Activated CD4-positive, alpha-beta T cell treated with anti-CD3 and anti-CD28 coated beads, Interleukin-2, amount 10 ng/mL, durations not matched to agents 24 days and 14 days (primary cell): ENCODE results near the gene LDB2. TPM values are rescaled to one million over a fixed set of nuclear protein-coding genes. Genes with fewer than 3 reads are reported as not detected.
A peak's percentile ranks its signal among the peaks of the same experiment; 100 is the strongest.

Experiments used
- DNase-seq: peaks from one replicate; pipeline ENCODE4 v3.0.0; 2022
- H3K27ac Mint-ChIP-seq: one replicate; pipeline ENCODE4 v1.8.0; 2022; ENCODE audit warnings: mild to moderate bottlenecking, mixed read lengths
- H3K27me3 Mint-ChIP-seq: one replicate; pipeline ENCODE4 v1.8.0; 2022; ENCODE audit warnings: mixed read lengths
- H3K36me3 Mint-ChIP-seq: one replicate; pipeline ENCODE4 v1.8.0; 2022; ENCODE audit warnings: low read depth, mild to moderate bottlenecking, mixed read lengths
- H3K4me1 Mint-ChIP-seq: one replicate; pipeline ENCODE4 v1.8.0; 2021; ENCODE audit warnings: mixed read lengths
- H3K4me3 Mint-ChIP-seq: one replicate; pipeline ENCODE4 v1.8.0; 2022; ENCODE audit warnings: mild to moderate bottlenecking, moderate library complexity, mixed read lengths
- H3K9me3 Mint-ChIP-seq: one replicate; pipeline ENCODE4 v1.8.0; 2021; ENCODE audit warnings: mixed read lengths
- intact Hi-C: fragments of 100-400 bp; cut with micrococcal nuclease; formaldehyde crosslinking; loops from one replicate; pipeline ENCODE4 v1.15.1; 2023
- total RNA-seq: library from RNA; stranded (reverse); gene quantifications from 2 replicates; pipeline ENCODE4 v1.2.3, GENCODE V29; 2022

Gene LDB2
- total RNA-seq, 1 donor from 2014 or later, result not detected

DNA sequence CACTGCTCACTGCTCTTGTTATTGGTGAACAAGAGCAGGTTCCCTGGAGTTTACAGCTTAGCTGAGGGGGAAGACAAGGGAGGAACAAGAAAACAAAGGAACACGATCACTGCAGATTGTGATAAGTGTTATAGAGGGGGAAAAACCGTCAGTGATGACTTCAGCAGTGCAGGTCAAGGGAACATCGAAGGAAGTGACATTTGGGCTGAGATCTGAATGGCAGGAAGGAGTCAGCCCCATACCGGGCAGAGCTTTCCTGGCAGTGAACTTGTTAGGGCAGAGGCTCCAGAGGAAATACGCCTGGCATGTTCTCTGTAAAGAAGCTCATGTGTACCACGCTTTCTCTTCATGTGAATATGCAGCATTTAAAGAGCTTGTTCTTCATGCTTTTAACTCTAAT, 78.1 kb downstream of the LDB2 start:
- DNase-seq, result no peak
- H3K27me3 Mint-ChIP-seq, result no peaks in the 10 kb centered on the region

DNA sequence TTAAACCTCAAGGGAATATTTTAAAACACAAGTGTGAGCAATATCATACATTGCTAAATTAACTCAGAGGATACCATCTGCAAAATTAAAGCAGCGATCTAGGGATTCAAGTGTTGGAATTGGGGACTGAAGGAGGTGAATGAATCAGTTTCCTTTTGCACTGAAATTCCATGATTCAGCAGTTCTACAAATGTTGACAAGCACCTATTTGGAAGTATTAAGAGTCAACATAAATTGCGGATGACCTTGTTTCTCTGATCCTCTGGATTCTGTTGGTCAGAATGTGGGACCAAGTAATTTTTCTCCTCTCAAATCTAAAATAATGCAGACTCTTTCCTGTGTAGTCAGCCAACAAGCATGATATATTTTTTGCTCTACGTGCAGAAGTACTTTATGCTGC, 78.8 kb downstream of the LDB2 start:
- Mint-ChIP-seq H3K27me3 (no peaks in the 10 kb centered on the region), H3K27ac (no peak overlapping the region), H3K9me3 (no peaks in the 10 kb centered on the region), H3K36me3 (no peaks in the 10 kb centered on the region), H3K4me1 (no peaks in the 10 kb centered on the region), H3K4me3 (no peak overlapping the region)
- no peak for DNase-seq
- intact Hi-C loops, result no loop called here

More for the DNA sequence above, 78.1 kb downstream of the LDB2 start:
- Mint-ChIP-seq H3K36me3 (no peaks in the 10 kb centered on the region), H3K4me3 (no peak overlapping the region), H3K9me3 (no peaks in the 10 kb centered on the region), H3K4me1 (no peaks in the 10 kb centered on the region), H3K27ac (no peak overlapping the region)
- intact Hi-C loops, result no loop called here

DNA sequence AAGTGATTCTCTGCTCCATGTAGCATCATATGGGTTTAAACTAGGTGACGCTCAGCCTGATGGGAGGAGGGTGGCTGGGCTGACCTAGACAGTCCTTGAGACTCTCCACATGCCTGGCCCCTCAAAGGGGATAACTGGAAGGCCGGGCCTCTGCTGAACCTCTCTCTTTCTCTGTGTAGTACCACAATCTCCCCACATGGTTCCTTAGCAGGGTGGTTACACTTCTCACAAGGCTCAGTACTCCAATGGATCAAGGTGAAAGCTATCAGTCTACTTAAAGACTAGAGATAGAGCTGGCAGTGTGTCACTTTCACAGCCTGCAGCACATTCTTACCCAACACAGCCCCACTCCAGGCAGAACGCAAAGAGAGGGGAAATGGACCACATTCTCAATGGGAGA, 80.4 kb downstream of the LDB2 start:
- Mint-ChIP-seq H3K36me3 (no peaks in the 10 kb centered on the region), H3K4me3 (no peak overlapping the region), H3K9me3 (no peaks in the 10 kb centered on the region), H3K27ac (no peak overlapping the region), H3K27me3 (no peaks in the 10 kb centered on the region), H3K4me1 (no peaks in the 10 kb centered on the region)
- intact Hi-C loops, result no loop called here
- DNase-seq, result no peak

DNA sequence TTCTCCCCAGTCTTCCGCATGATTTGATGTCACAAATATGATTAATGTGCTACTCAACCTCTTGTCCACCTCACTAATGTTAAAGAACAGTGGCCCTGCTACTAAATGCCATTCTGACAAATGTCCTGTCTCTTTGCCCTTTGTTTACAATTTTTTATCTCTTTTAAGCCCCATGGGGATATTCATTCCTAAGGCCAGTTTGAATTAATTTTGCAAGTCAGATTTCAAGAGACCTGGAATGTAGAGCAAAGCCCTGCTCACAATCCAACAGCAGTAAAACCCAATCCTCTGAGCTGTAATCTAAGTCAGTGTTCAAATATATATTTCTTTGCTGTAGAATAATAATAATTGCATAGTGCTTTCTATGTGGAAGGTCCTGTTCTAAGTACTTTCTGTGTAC, 81.2 kb downstream of the LDB2 start:
- no peak overlapping the region for H3K4me3 Mint-ChIP-seq
- no peak for DNase-seq
- H3K27me3 Mint-ChIP-seq, result no peaks in the 10 kb centered on the region
- H3K27ac Mint-ChIP-seq, result no peak overlapping the region
- H3K36me3 Mint-ChIP-seq, result no peaks in the 10 kb centered on the region
- no peaks in the 10 kb centered on the region for H3K4me1 Mint-ChIP-seq
- intact Hi-C loops, result no loop called here
- H3K9me3 Mint-ChIP-seq, result no peaks in the 10 kb centered on the region

- Mint-ChIP-seq H3K9me3 (peaks cover 4% of the 10 kb centered on the region), H3K27ac (no peak overlapping the region), H3K27me3 (peaks cover 2% of the 10 kb centered on the region), H3K4me1 (no peaks in the 10 kb centered on the region), H3K4me3 (no peak overlapping the region), H3K36me3 (no peaks in the 10 kb centered on the region)
- DNase-seq, result no peak
- intact Hi-C loops, result no loop called here
Measured at GRCh38 chr4:16814361-16814760, 84.1 kb downstream of the LDB2 start.

DNA sequence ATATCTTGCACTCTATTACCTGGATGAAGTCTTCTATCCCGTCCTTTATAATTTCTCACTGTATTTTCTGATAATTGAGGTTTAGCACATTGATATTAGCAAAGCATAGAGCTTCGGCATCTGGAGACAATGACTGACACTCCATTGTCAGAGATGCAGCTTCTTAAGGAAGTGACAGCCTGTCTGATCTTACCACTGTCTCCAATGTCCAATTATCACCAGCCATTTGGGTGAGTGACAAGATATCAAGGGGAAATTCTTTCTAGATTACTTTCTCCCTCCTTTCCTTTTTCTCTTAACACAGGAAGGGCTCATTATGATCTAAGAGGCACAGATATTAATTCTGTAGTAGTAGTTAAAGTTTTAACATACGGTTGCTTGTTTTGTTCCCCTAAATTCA, 86.4 kb downstream of the LDB2 start:
- peaks cover 4% of the 10 kb centered on the region for H3K9me3 Mint-ChIP-seq
- no peak for DNase-seq
- H3K27ac Mint-ChIP-seq, result no peak overlapping the region
- H3K4me1 Mint-ChIP-seq, result no peaks in the 10 kb centered on the region
- H3K36me3 Mint-ChIP-seq, result no peaks in the 10 kb centered on the region
- H3K27me3 Mint-ChIP-seq, result peaks cover 2% of the 10 kb centered on the region
- intact Hi-C loops, result no loop called here
- no peak overlapping the region for H3K4me3 Mint-ChIP-seq

DNA sequence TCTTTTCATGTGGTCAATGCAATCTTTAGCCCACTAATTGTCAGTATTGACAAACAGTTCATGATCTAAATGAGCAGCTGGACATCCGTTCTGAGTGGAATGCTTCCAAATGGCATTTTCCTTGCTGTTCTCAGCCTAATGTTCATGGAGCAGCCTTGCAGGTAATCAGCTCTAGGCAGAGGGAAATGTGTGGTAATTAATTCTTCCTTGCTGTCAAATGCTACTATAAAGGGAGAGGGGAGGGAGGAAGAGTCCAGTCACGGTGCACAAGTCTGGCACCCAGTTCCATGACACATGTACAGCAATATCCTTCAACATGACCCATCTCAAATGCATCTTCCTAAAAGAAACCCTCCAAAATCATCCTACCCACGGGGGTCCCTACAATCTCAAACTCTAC, 88.5 kb downstream of the LDB2 start:
- Mint-ChIP-seq H3K4me3 (no peak overlapping the region), H3K27ac (no peak overlapping the region), H3K9me3 (peaks cover 4% of the 10 kb centered on the region), H3K27me3 (peaks cover 2% of the 10 kb centered on the region), H3K4me1 (no peaks in the 10 kb centered on the region), H3K36me3 (no peaks in the 10 kb centered on the region)
- intact Hi-C loops, result no loop called here
- DNase-seq, result no peak

GRCh38 chr4:16809064-16809463, 89.4 kb downstream of the LDB2 start:
- intact Hi-C loops, result no loop called here
- H3K9me3 Mint-ChIP-seq, result peaks cover 4% of the 10 kb centered on the region
- H3K4me1 Mint-ChIP-seq, result no peaks in the 10 kb centered on the region
- H3K27me3 Mint-ChIP-seq, result peaks cover 2% of the 10 kb centered on the region
- H3K4me3 Mint-ChIP-seq, result no peak overlapping the region
- no peak overlapping the region for H3K27ac Mint-ChIP-seq
- no peaks in the 10 kb centered on the region for H3K36me3 Mint-ChIP-seq
- DNase-seq, result no peak

DNA sequence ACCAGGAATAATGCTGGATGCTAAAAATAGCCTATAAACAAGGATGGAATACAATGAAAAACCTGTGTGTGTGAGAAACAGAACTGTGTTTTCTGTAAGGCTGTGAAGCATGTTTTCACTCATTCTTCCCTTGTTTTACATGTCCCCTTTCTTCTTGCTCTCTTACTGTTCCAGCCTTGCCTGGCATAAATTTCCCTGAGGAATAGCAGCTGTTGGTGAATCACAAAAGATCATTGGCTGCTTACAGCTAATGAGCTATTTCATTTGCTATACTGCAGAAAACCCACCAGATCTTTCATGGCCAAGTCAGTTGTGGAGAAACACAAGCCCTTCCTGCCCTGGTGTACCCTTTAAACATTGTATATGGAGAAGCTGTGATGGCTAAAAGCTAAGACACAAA, 91.1 kb downstream of the LDB2 start:
- intact Hi-C loops, result no loop called here
- Mint-ChIP-seq H3K4me1 (no peaks in the 10 kb centered on the region), H3K27ac (no peak overlapping the region), H3K27me3 (peaks cover 2% of the 10 kb centered on the region), H3K9me3 (peaks cover 4% of the 10 kb centered on the region), H3K36me3 (no peaks in the 10 kb centered on the region), H3K4me3 (no peak overlapping the region)
- no peak for DNase-seq

- peaks cover 2% of the 10 kb centered on the region for H3K9me3 Mint-ChIP-seq
- no peaks in the 10 kb centered on the region for H3K36me3 Mint-ChIP-seq
- DNase-seq, result no peak
- no peak overlapping the region for H3K27ac Mint-ChIP-seq
- H3K27me3 Mint-ChIP-seq, result peaks cover 2% of the 10 kb centered on the region
- H3K4me1 Mint-ChIP-seq, result no peaks in the 10 kb centered on the region
- intact Hi-C loops, result no loop called here
- no peak overlapping the region for H3K4me3 Mint-ChIP-seq
Measured at GRCh38 chr4:16804581-16804980, 93.9 kb downstream of the LDB2 start.

DNA sequence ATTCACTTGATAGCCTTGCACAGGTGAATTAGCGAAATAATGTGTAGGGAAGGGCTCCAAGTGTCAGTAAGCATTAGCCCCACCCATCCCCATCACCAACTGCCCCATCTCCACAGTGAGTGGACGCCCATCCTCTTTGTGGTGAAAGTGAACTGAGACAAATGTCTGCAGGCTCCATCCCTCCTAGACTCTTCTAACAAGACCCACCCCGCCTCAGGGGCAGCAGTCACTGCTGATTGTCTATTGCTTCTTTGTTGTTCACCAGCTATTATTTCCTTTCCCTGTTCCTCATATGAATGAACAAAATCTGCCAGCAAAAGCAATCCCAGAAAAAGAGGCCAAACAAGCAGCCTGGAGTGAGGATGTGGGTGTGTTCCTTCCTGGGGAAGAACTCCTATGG, 96.4 kb downstream of the LDB2 start:
- Mint-ChIP-seq H3K27me3 (no peaks in the 10 kb centered on the region), H3K27ac (no peak overlapping the region), H3K4me3 (no peak overlapping the region), H3K36me3 (no peaks in the 10 kb centered on the region), H3K9me3 (no peaks in the 10 kb centered on the region), H3K4me1 (no peaks in the 10 kb centered on the region)
- no peak for DNase-seq
- intact Hi-C loops, result no loop called here

- H3K9me3 Mint-ChIP-seq, result no peaks in the 10 kb centered on the region
Measured at GRCh38 chr4:16801356-16801755, 97.1 kb downstream of the LDB2 start.

GRCh38 chr4:16794816-16795445, 103.5 kb downstream of the LDB2 start:
- DNase-seq, result peak; percentile 82
- no peaks in the 10 kb centered on the region for H3K36me3 Mint-ChIP-seq
- intact Hi-C loops, result loop anchor here (1.0 to 10.0 kb wide), 3 partner anchors 121 to 650 kb away; no protein-coding TSS in a partner anchor

More at GRCh38 chr4:16801356-16801755, 97.1 kb downstream of the LDB2 start:
- H3K4me1 Mint-ChIP-seq, result no peaks in the 10 kb centered on the region
- no peak overlapping the region for H3K27ac Mint-ChIP-seq
- no peaks in the 10 kb centered on the region for H3K36me3 Mint-ChIP-seq
- intact Hi-C loops, result no loop called here
- H3K4me3 Mint-ChIP-seq, result no peak overlapping the region
- H3K27me3 Mint-ChIP-seq, result no peaks in the 10 kb centered on the region
- no peak for DNase-seq

GRCh38 chr4:16791460-16791859, 107.0 kb downstream of the LDB2 start:
- intact Hi-C loops, result loop anchor here (10.0 kb wide), 1 partner anchor 653 kb away; no protein-coding TSS in a partner anchor
- H3K4me3 Mint-ChIP-seq, result no peak overlapping the region
- no peaks in the 10 kb centered on the region for H3K27me3 Mint-ChIP-seq
- no peak overlapping the region for H3K27ac Mint-ChIP-seq
- no peaks in the 10 kb centered on the region for H3K9me3 Mint-ChIP-seq
- no peaks in the 10 kb centered on the region for H3K4me1 Mint-ChIP-seq
- DNase-seq, result no peak
- H3K36me3 Mint-ChIP-seq, result no peaks in the 10 kb centered on the region

More at GRCh38 chr4:16794816-16795445, 103.5 kb downstream of the LDB2 start:
- no peak overlapping the region for H3K27ac Mint-ChIP-seq
- no peaks in the 10 kb centered on the region for H3K27me3 Mint-ChIP-seq
- H3K4me1 Mint-ChIP-seq, result no peaks in the 10 kb centered on the region
- H3K9me3 Mint-ChIP-seq, result no peaks in the 10 kb centered on the region
- no peak overlapping the region for H3K4me3 Mint-ChIP-seq

DNA sequence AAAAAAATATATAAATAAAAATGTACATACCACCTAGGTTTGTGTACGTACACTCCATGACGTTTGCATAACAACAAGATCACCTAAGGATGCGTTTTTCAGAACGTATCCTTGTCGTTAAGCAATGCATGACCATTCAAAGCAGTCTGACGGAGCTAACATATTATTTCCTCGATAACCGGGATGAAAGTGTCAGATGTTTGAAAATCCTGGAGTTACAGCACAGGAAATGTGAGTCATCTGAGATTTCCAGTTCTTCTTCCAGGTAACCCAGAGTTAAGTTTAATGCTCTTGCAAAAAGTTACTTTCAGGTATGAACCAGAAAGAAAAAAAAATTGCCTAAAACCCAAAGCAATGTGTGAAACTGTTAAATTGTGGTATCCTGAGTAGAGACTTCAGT, 107.9 kb downstream of the LDB2 start:
- Mint-ChIP-seq H3K4me3 (no peak overlapping the region), H3K27me3 (no peaks in the 10 kb centered on the region), H3K4me1 (no peaks in the 10 kb centered on the region), H3K27ac (no peak overlapping the region), H3K9me3 (no peaks in the 10 kb centered on the region), H3K36me3 (no peaks in the 10 kb centered on the region)
- intact Hi-C loops, result loop anchor here (10.0 kb wide), 1 partner anchor 654 kb away; no protein-coding TSS in a partner anchor
- no peak for DNase-seq
